ENCODE results near the gene LTB4R2.

The LTB4R2 gene, protein sequence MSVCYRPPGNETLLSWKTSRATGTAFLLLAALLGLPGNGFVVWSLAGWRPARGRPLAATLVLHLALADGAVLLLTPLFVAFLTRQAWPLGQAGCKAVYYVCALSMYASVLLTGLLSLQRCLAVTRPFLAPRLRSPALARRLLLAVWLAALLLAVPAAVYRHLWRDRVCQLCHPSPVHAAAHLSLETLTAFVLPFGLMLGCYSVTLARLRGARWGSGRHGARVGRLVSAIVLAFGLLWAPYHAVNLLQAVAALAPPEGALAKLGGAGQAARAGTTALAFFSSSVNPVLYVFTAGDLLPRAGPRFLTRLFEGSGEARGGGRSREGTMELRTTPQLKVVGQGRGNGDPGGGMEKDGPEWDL

DNA sequence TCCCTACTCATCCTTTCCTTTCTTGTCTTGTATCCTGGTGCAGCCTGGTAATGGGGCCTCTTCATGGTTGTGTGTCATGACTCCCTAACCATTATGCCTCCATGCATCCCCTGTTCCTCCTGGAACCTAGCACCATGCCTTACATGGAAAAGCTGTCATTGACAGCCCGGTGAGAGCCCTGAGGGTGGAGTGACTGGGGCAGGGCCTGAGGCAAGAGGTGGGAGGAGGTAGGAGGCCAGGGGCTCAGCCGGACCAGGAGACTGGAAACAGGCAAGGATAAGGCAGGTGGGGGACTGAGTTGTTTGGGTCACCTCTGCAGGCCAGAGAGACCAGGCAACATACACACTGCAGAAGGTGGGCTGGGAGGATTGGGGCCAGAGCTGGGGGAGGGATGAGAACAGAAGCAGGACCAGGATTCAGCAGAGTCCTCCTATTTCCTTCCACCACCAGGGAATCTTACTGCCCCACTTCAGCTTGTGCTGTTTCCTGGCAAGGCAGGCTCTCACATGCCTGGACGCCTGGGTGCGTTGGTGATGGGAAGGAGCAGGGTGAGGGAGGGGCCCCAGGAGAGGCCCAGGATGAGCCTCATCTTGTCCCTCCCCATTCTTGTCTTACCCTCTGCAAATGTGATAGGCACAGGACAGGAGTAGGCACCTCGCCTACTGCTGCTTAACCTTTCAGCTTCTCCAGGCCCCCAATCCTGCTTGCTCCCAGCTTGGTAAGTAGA is at the start of gene LTB4R2:
Gene LTB4R2 (plus strand): TSS at position 603 of the 727 bp plus-strand sequence. CDS start 525 bp downstream, outside the sequence.
- H3K27ac ChIP-seq = peak within 1 kb of the TSS; percentile 98
- TF ChIP-seq, protein P1, sequence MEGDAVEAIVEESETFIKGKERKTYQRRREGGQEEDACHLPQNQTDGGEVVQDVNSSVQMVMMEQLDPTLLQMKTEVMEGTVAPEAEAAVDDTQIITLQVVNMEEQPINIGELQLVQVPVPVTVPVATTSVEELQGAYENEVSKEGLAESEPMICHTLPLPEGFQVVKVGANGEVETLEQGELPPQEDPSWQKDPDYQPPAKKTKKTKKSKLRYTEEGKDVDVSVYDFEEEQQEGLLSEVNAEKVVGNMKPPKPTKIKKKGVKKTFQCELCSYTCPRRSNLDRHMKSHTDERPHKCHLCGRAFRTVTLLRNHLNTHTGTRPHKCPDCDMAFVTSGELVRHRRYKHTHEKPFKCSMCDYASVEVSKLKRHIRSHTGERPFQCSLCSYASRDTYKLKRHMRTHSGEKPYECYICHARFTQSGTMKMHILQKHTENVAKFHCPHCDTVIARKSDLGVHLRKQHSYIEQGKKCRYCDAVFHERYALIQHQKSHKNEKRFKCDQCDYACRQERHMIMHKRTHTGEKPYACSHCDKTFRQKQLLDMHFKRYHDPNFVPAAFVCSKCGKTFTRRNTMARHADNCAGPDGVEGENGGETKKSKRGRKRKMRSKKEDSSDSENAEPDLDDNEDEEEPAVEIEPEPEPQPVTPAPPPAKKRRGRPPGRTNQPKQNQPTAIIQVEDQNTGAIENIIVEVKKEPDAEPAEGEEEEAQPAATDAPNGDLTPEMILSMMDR (conservative IDR thresholded peaks at IDR 0.05; ENCODE audit: low read depth) = no peak
- ChIA-PET CTCF (interaction anchor here (0.6 to 2.8 kb wide), 9 partner anchors 9 to 126 kb away, joined by 3 to 12 read pairs (median 6); partner anchors contain the start of gene TINF2), POLR2A (ENCODE audit: low non-redundant PET) (interaction anchor here (0.7 to 1.2 kb wide), 2 partner anchors 8 to 120 kb away, joined by 3 to 4 read pairs; partner anchors contain the start of genes CBLN3 and KHNYN)
- DNase-seq (ENCODE audit: low spot score) = peak; percentile 73

DNA sequence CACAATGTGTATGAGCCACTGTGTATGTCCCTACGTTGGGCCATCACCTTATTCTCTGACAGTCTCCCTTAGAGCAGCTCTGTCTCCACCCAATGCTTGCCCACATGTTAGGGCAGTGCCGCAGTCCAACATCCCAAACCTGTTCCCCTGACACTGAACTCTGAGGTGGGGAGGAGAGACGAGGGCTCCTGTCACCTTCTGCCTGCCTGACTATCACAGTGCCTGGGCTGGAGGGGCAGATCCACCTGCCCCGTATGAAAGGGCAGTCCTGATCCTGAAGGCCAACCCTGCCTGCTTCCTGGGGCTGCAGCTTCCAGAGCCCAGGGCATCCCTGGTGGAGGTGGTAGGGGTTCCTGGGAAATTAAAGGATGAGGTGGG is 49.2 kb upstream of the LTB4R2 start:
- H3K27ac ChIP-seq = peak overlapping the region; percentile 96
- ChIA-PET POLR2A (ENCODE audit: low non-redundant PET) (interaction anchor here (0.6 to 1.8 kb wide), 3 partner anchors 15 to 22 kb away, joined by 3 to 5 read pairs (median 3); partner anchors contain the start of gene TINF2), CTCF (interaction anchor here (0.6 kb wide), 2 partner anchors 20 to 244 kb away, joined by 3 to 4 read pairs; no protein-coding TSS in a partner anchor)
- DNase-seq (ENCODE audit: low spot score) = no peak
- TF ChIP-seq, protein P1 (conservative IDR thresholded peaks at IDR 0.05; ENCODE audit: low read depth) = no peak

DNA sequence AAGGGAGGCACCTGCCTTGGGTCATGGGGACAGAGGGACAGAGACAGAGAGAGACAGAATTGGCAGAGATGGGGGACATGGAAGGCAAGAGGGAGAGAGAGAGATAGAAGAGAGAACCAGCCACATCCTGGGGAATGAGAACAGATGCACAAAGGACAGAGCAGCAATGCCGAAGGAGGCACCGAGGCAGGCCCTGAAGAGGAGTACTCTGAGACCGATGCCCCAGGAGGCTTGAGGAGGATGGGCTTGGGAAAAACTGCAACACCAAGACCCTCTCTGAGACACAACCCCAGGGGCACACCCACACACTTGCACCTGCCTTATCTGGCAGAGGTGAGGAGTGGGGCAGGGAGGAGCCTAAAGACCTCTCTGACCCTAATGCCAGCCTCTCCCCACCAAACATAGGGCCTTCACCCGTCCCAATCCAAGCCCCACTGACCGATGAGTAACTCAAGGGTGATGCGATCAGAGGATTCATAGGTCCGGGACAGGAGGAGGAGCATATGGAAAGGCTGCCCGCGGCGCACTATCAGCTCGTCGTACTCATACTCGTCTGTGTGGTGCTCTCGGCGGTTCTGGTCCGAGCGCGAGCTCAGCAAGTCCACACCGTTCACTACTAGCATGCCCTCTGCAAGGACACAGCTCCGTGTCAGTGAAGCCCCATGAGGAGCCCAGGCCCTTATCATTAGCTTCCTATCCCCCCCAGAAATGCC is 48.5 kb upstream of the LTB4R2 start:
- TF ChIP-seq, protein P1 (conservative IDR thresholded peaks at IDR 0.05; ENCODE audit: low read depth) = no peak
- DNase-seq (ENCODE audit: low spot score) = no peak
- ChIA-PET POLR2A (ENCODE audit: low non-redundant PET) (interaction anchor here (0.6 to 1.8 kb wide), 3 partner anchors 14 to 22 kb away, joined by 3 to 5 read pairs (median 3); partner anchors contain the start of gene TINF2), CTCF (interaction anchor here (0.6 kb wide), 1 partner anchor 19 kb away, joined by 3 read pairs; no protein-coding TSS in a partner anchor)
- H3K27ac ChIP-seq = peak overlapping the region; percentile 96

DNA sequence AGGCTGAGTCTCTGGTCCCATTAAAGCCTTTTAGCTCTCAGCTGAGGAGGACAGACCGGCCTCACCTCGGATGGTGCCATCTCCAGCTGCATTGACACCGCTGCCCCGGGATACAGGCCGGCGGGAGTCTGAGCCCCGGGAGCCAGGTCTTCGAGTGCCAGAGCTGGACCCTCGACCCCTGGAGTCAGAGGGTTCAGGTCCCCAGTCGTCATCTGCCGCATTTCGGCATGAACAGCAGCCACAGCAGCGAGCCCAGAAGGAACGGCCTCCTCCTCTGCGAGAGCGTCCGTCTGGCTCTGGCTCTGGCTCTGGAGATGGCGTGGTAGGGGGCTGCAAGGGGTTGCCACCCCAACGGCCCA is 48.0 kb upstream of the LTB4R2 start:
- peak overlapping the region; percentile 96 for H3K27ac ChIP-seq
- TF ChIP-seq, protein P1 (conservative IDR thresholded peaks at IDR 0.05; ENCODE audit: low read depth) = no peak
- no peak for DNase-seq (ENCODE audit: low spot score)
- POLR2A ChIA-PET (ENCODE audit: low non-redundant PET) = interaction anchor here (1.8 kb wide), 1 partner anchor 19 kb away, joined by 5 read pairs; the partner anchor contains the start of gene TINF2
- CTCF ChIA-PET = no interaction called here

DNA sequence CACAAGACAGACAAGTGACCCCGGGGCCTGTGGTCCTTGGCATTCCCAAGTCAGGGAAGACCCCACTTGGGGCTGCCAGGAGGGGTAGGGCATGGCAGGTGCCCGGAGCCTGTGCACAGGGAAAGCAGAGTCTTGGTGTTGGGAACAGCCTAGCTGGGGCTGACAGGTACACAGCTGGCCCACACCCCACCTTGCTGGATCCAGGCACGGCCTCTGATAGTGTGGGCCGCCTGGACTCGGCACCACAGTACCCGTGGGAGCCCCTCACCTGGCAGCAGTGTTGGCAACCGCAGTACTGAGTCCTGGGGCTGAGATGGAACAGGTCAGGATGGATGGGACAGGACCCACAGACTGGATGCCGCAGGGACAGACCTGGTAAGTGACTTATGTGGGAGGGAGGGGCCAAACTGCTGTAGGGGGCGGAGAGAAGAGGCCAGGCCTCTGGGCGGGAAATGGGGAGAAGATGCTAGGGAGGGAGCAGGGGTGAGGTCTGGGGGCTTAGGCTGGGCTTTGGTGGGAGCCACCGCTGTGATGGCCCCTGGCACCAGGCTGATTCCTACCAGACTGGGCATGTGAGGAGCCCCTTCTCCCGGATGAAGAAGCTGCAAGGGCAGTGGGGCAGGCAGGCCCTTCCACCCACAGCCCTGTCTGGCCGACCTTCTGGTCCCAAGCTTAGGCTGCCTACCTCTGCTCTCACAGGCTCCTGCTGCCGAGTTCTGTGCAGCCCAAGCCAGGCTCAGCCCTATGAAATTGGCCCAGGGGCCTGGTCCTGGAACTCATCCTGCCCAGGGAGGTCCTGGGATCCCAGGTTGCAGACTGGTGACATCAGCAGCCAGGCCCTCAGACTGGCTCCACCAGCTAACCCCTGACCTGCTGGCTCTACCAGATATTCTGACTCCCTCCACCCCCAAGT is 46.9 kb upstream of the LTB4R2 start, which contains the start of gene TGM1:
Gene TGM1 (minus strand): TSS at position 357 of the 913 bp plus-strand sequence. CDS start 825 bp downstream, outside the sequence.
- POLR2A ChIA-PET (ENCODE audit: low non-redundant PET) = interaction anchor here (0.8 to 1.1 kb wide), 2 partner anchors 21 kb away, joined by 3 read pairs; partner anchors contain the start of gene TINF2
- DNase-seq (ENCODE audit: low spot score) = peak; percentile 30
- TF ChIP-seq, protein P1 (conservative IDR thresholded peaks at IDR 0.05; ENCODE audit: low read depth) = no peak
- CTCF ChIA-PET = interaction anchor here (0.6 to 2.4 kb wide), 4 partner anchors 20 to 129 kb away, joined by 3 to 11 read pairs (median 4); partner anchors contain the start of genes LTB4R and TINF2
- H3K27ac ChIP-seq = peak within 1 kb of the TSS; percentile 96
